H1 (cell line): ENCODE measurements around the gene SLC12A7.

Experiments
- CEBPB ChIP-seq: IDR thresholded peaks from 2 replicates; pipeline ENCODE4 v1.6.1; 2012; ENCODE audit warnings: low read depth, low read length
- CTCF ChIP-seq, 3 experiments: IDR thresholded peaks; 1 replicate in 2 of 3; 2 replicates in 1 of 3; pipeline versions ENCODE4 v1.5.1 to v1.6.1; 2011; ENCODE audit warnings: low read length in 3 of 3, mild to moderate bottlenecking in 3 of 3, inconsistent platforms in 2 of 3, low read depth in 1 of 3, moderate library complexity in 1 of 3; ENCODE audit not compliant: insufficient read depth in 1 of 3; ENCODE audit errors: control extremely low read depth in 1 of 3
- EGR1 ChIP-seq: IDR thresholded peaks from 2 replicates; pipeline ENCODE4 v1.6.1; 2011; ENCODE audit warnings: low read depth, low read length, borderline replicate concordance
- EP300 ChIP-seq, 2 experiments: IDR thresholded peaks; 1 replicate in 1 of 2; 2 replicates in 1 of 2; pipeline ENCODE4 v1.6.1; 2011 to 2012; ENCODE audit warnings: low read depth in 2 of 2, low read length in 2 of 2, mild to moderate bottlenecking in 2 of 2, borderline replicate concordance in 1 of 2, inconsistent platforms in 1 of 2, moderate library complexity in 1 of 2
- EZH2 ChIP-seq: fragments of 200-600 bp; sonication (generic); IDR thresholded peaks from 2 replicates; pipeline ENCODE4 v1.7.1; 2012; ENCODE audit warnings: low read depth, mild to moderate bottlenecking, moderate library complexity, low read length, inconsistent platforms; ENCODE audit not compliant: severe bottlenecking
- GABPA ChIP-seq: IDR thresholded peaks from 2 replicates; pipeline ENCODE4 v1.6.1; 2011; ENCODE audit warnings: mild to moderate bottlenecking, low read length, moderate library complexity, borderline replicate concordance; ENCODE audit not compliant: insufficient read depth
- POLR2A ChIP-seq, 2 experiments: IDR thresholded peaks; 1 replicate in 1 of 2; 2 replicates in 1 of 2; pipeline ENCODE4 v1.6.1; 2011; ENCODE audit warnings: low read depth in 2 of 2, low read length in 2 of 2, mild to moderate bottlenecking in 2 of 2; ENCODE audit errors: control extremely low read depth in 1 of 2
- POLR2AphosphoS5 ChIP-seq: IDR thresholded peaks from 2 replicates; pipeline ENCODE4 v1.6.1; 2011; ENCODE audit warnings: low read depth, low read length
- RXRA ChIP-seq: IDR thresholded peaks from 2 replicates; pipeline ENCODE4 v1.6.1; 2011; ENCODE audit warnings: low read depth, mild to moderate bottlenecking, low read length, moderate library complexity; ENCODE audit not compliant: insufficient read depth
- SIRT6 ChIP-seq: IDR thresholded peaks from one replicate; pipeline ENCODE4 v1.7.1; 2012; ENCODE audit warnings: low read length, inconsistent platforms
- SP1 ChIP-seq: IDR thresholded peaks from 2 replicates; pipeline ENCODE4 v1.6.1; 2011; ENCODE audit warnings: low read depth, low read length
- TAF1 ChIP-seq: IDR thresholded peaks from 2 replicates; pipeline ENCODE4 v1.6.1; 2011; ENCODE audit warnings: mild to moderate bottlenecking, low read depth, low read length
- TEAD4 ChIP-seq: IDR thresholded peaks from 2 replicates; pipeline ENCODE4 v1.6.1; 2012; ENCODE audit warnings: low read depth, low read length, inconsistent platforms, mixed read lengths

- TF ChIP-seq CTCF (IDR thresholded peaks at IDR 0.05; ENCODE audit: control extremely low read depth in 1 of 3, insufficient read depth in 1 of 3, low read depth in 1 of 3, low read length in 3 of 3) (no peak), SP1 (no peak), POLR2A (IDR thresholded peaks at IDR 0.05; ENCODE audit: control extremely low read depth in 1 of 2, low read depth in 2 of 2, low read length in 2 of 2) (no peak), TAF1 (no peak), GABPA (no peak), TEAD4 (no peak), CEBPB (no peak), EZH2 (no peak), EP300 (IDR thresholded peaks at IDR 0.05; ENCODE audit: borderline replicate concordance in 1 of 2, low read depth in 2 of 2, low read length in 2 of 2) (no peak), EGR1 (no peak), SIRT6 (no peak), RXRA (no peak), POLR2AphosphoS5 (no peak)
These were observed 19.7 kb downstream of the SLC12A7 start for GRCh38 chr5:1092122-1092521.
